Activated CD4-positive, alpha-beta T cell treated with anti-CD3 and anti-CD28 coated beads, Interleukin-2, amount 50 U/mL, for 4 hours (primary cell): Measurements from ENCODE around the gene SMAD9.

Source experiments
- DNase-seq, 2 experiments: peaks; one replicate each; pipeline ENCODE4 v3.0.0-alpha.2; 2020

SMAD9 gene

GRCh38 chr13:36919833-36920615 lies at the start of gene SMAD9:
Gene SMAD9, minus strand, starts transcription at chr13:36920238. Its CDS starts 40,549 bp downstream, at chr13:36879689.
- no peak for DNase-seq

- no peak for DNase-seq
These were observed 46.4 kb upstream of the SMAD9 start for GRCh38 chr13:36966404-36966803.

DNA sequence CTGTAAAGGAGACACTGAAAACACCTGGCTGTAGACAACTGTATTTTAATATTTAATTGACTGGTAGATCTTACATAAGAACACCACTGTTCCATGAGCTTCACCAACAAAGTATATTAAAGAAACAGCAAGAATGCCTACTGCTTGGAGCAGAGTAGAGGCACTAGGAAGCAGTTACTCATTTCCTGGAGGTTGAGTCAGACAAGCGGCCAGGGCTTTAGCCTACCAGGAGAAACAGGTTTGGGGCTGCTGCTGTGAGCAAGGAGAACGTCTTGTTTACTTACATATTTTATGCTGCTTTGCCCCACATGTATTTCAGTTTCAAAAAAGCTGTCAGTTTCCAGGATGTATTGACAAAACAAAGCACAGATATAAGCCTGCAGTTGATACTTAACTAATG lies 45.7 kb upstream of the SMAD9 start:
- no peak for DNase-seq

DNA sequence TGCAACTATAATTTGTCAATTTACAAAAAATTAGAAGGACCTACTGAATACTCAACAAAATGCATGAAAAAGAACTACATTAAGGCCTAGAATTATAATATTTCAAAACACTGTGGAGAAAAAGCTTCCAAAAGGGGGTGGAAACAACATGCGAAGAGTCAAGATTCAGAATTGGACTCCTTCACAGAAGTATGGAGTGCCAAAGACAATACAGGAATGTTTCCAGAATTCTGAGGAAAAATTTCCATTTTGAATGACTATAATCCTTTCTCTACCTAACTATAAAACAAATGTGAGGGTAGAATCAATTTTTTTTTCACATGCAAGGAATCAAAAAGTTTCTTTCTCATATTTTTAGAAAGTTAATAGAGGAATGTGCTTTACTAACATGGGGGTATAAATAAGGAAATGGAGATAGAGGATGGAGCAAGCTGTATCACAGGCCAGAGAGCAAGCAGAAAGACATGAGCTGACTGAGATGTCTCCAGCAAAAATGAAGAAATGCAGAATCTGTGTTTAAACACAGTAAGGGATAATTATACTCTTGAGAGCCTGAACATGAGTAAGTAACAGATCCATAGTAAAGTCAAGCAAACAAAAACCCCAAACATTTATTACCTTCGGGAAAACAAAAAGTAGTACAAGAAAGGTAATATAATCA lies 39.5 kb upstream of the SMAD9 start:
- DNase-seq = no peak

DNA sequence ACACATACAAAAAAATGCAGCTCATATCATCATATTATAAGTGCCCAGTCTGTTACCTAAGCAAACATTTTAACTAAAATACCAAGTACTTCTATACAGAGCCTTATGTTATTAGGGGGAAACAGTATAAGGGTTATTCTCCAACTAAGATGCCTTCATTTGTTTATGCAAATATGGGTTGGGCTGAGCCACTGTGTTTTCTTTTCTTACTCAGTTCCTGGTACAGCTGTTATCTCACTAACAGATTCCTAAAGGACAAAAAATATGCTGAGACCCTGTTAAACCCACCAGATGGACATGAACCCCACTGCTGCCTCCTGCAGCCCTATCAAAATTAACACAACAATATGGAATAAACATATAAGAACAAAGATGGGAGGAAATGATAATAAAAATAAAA lies 34.5 kb upstream of the SMAD9 start:
- no peak for DNase-seq

GRCh38 chr13:36950920-36951319 lies 30.9 kb upstream of the SMAD9 start:
- DNase-seq = no peak

DNA sequence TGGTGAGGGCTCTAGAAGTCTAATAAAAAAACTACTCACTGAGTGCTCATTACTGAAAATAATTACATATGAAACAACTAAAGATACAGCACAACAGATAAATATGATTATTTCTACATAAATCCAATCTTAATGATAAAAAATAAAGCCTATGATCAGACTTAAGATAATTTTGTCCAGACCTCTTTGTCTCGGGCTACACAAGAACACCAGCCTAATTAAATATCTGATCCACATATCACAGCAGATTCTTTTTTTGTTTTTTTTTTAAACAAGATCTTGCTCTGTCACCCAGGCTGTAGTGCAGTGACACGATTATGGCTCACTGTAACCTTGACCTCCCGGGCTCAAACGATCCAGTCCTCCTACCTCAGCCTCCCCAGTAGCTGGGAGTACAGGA lies 30.3 kb upstream of the SMAD9 start:
- DNase-seq = no peak

DNA sequence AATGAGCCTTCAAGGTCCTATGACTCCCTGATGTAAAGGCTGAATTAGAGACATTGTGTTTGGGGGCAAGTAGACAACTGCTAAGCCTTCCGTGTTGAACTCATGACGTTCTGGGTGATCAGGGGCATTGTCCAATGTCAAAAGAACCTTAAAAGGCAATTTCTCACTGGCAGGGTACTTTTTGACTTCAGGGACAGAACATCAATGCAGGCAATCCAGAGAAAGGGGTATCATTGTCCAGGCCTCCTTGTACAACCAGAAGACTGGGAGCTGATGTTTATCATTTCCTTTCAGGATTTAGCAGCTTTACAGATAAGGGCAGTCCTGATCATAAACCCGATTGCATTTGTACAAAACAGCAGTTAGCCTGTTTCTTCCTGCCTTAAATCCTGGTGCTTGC lies 25.0 kb upstream of the SMAD9 start:
- no peak for DNase-seq

GRCh38 chr13:36925603-36926002 lies 5.6 kb upstream of the SMAD9 start:
- no peak for DNase-seq

DNA sequence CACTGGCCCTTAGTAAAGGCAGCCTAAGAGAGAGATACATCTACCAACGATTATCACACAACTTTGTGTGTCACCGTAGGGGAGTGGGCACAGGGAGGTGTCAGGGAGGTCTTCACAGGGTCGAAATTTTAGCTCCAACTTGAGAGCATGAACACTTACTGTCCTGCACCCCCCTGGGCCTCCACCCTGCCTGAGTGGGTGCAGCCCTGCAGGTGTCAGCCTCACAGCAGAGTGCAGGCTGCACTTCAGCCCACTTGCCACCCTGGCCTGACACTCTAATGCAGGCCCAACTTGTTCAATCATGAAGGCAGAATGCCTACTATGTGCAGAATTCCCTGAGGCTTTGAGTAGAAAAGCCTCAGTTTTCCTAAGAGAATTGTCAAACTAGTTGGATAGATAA lies 4.0 kb upstream of the SMAD9 start:
- no peak for DNase-seq

DNA sequence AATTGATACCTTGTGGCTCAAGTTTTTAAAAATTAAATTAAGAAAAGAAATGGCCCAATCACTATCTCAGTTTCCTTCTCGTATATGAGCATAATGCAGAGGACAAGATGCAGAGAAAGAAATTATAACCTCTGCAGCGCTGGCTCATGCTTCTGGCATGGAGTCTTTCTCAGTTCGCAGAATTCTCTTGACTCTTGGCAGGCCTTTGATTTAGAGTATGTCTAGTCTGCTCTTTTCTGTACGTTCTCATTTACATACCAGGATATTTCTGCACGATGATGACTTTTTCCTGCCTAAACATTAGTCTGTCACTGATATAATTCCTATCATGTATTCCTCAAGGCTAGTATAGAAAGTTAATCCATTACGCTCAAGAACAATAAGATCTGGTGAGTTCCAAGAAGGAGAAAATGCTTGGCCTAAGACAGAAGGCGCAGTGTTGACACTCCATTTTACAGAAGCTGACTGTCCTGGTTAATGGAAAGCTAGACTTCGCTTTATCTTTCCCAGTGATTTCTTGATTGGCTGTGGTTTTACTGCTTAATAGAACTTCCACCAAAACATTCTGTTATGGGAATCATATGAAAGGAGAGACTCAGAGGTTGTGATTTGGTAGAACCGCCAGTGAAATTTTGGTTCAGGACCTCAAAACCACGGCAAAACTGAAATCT lies 1.7 kb upstream of the SMAD9 start:
- no peak for DNase-seq

- no peak for DNase-seq
These were observed 663 bp upstream of the SMAD9 start for GRCh38 chr13:36920616-36921185.

GRCh38 chr13:36919171-36919832 lies 736 bp downstream of the SMAD9 start:
- DNase-seq = no peak

DNA sequence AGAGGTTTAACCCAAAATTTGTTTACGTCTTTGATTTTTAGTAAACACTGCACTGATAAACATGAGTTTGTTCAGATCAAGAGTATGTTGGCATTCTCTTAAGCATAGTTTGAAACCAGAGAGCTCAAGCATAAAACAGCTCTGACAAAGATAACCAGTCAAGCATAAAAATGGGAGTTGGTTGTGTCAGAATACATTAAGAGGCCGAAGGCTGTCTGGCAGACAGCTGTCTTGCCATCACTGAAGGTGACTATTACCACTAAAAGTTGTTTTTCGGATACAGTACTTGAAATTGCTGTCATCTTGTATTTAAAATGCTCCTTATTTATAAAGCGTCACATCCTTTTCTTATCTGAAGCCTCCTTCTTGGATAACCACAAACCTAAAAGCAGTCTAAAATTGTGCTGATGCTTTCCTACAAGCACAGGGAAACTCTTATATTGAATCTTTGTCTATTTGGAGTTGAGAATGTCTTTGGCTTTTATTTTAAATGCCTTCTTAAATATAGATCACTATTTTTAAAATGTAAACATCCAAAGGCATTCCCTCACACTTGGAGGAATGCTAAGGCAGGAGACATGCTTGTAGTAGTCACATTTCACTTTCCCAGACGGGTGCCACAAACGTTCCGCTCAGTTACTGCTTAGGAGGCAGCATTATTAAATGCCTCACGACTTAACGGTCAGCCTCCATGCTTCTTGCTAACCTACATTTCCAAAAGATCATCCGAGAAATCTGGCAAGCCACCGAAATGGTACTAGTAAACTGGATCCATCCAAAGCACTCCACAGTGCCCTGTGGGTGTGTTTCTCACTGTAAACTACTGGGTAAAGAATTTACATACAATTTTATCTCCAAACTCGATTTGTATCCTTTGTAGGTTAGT lies 1.5 kb downstream of the SMAD9 start:
- no peak for DNase-seq

- DNase-seq = no peak
These were observed 2.7 kb downstream of the SMAD9 start for GRCh38 chr13:36917311-36917710.

DNA sequence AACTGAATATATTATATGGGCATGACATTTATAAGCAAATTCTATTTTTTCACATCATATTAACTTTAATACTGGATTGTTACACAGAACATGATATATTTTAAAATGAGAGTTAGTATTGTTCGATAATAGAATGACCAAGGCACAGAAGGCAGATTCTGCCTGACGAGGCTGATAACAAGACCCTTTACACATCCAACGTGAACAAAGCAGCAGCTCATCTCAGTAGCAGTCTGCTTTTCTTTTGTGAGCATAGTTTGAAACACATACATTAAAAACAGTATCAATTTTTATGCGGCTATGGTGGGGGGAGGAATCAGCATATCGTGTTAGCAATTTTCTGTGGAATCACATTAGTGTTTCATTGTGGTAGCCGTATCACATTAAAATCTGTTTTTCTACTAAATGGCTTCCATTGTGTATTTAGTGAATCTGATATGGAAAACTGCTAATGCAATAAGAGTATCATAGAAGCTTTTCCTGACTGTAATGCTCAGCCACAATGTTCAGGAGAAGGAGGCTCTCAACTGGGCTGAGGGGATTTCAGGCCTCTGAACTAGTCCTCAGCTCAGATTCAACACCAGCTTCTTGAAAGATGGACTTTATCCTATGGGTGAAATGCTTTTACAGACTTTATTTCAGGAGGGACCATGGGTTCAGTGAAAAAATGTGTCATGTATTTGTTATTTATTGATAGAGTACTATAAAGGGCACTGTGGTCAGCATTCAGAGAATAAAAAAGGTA lies 4.0 kb downstream of the SMAD9 start:
- DNase-seq = no peak

DNA sequence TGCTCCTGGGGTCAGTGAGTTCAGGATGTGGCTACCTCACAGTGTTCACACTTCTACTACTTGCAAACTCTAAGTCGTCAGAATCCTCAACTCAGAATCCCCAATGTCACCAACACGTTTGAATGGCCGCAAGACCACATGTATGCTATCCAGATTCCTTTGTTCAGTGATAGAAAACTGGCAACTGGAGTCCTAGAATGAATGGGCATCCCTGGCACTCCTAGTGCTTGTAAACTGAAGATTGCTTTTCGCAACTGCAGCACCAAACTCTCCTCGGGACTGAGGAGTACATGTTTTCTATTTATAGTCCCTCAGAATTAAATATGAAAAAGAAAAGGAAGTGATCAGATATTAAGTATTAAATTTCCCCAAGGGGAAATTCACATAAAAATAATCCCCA lies 4.9 kb downstream of the SMAD9 start:
- no peak for DNase-seq

DNA sequence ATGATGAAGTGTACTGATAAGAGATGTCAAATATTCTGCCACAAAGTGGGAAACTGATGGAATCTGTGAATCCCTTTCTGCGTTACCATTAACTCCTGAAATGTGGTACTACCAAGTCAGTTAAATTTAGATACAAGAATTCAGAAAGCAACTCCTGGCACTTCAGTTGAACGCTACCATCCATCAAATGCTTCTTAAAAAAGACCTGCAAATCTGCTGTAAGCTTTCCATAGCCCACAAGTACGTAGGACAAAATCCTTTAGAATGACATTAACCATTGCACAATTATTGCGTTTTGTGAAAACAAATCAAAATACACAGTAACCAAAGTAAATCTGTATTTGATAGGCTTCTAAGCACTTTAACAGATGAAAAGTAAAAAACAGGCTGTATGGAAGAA lies 5.4 kb downstream of the SMAD9 start:
- no peak for DNase-seq

GRCh38 chr13:36913463-36913862 lies 6.6 kb downstream of the SMAD9 start:
- DNase-seq = no peak

DNA sequence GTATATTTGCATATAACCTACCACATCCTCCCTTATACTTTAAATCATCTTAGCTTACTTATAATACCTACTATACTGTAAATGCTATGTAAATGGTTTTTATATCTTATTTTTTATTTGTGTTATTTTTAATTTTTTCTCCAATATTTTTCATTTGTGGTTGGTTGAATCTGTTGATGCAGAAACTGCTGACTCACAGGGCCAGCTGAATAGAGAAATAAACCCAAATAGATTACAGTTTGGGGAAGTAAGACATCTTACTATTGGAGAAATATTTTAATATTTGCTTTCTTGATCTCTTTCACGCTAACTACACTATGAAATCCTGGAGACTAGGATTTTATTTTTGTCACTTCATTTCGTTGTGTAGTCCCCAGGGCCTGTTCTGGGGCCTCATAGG lies 7.1 kb downstream of the SMAD9 start:
- DNase-seq = no peak

DNA sequence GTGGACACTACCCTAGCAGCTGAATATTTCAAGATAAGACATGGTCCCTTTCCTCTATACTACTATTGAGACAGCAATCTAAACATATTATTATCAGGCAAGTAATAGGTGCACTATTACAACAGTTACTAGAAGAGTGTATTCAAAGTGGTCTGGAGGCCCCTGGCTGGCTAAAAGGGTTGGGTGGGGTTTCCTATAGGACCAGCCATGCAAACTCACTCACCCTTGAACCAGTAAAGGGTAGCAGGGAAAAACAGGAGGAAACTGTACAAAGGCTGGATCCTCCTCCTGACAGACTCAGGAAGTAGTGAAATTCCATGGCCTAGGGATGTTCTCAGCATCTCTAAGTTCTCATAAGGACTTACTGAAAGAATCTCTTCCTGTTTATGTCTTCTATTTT lies 7.7 kb downstream of the SMAD9 start:
- DNase-seq = no peak
